GM19467 (cell line): Measurements from ENCODE around the gene TMEM203.

ENCODE experiments used
- ATAC-seq: cut with Tn5 transposase; IDR thresholded peaks from one replicate; pipeline ENCODE4 v1.9.1; 2021; ENCODE audit warnings: mild to moderate bottlenecking, moderate library complexity; ENCODE audit not compliant: unreplicated experiment

The TMEM203 gene

GRCh38 chr9:137167747-137168572 lies 37.5 kb downstream of the TMEM203 start:
- no peak for ATAC-seq

- ATAC-seq = no peak
These were observed 38.1 kb downstream of the TMEM203 start for GRCh38 chr9:137167277-137167746.

GRCh38 chr9:137166380-137167229 lies 38.8 kb downstream of the TMEM203 start:
- ATAC-seq = no peak

GRCh38 chr9:137165250-137165836 lies 40.1 kb downstream of the TMEM203 start:
- no peak for ATAC-seq

DNA sequence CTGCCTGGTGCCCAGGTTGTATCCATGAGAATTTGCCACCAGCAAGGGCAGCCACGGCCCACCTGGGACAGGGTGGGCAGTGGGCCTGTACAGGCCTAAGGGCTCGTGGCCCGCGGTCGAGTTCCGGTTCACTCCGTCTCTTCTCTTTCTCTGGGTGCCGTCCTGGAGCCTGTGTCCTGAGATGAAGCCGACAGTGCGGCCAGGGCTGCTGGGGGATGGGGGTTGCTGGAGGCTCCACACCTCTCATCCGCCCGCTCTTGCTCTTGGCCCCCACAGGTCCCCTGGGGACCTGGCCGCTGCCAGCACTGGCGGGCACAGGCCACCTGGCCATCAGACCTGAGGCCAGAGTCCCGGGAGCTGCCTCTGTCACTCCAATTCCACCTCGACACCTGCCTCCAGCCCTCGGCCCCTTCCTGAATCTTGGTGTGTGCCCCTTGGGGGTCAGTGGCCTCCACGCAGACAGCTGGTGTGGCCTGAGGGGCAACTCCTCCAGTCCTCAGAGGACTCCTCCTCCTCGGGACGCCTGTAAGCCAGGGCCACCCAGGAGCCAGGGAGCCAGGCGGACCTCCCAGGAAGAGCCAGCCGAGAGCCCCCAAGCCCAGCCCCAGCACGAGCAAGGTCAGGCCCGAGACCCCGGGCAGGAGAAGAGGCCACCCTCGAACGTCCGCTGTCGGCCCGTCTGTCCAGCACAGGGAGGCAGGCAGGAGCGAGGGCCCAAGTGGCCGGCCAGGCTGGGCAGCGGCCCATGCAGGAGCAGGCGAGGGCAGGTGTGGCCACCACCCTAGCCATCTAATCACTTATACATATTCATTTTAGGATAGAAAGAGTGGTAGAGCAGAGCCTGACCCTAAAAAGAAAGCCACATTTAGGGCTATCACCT lies 40.8 kb downstream of the TMEM203 start:
- ATAC-seq = no peak

GRCh38 chr9:137163805-137164204 lies 41.6 kb downstream of the TMEM203 start:
- no peak for ATAC-seq

DNA sequence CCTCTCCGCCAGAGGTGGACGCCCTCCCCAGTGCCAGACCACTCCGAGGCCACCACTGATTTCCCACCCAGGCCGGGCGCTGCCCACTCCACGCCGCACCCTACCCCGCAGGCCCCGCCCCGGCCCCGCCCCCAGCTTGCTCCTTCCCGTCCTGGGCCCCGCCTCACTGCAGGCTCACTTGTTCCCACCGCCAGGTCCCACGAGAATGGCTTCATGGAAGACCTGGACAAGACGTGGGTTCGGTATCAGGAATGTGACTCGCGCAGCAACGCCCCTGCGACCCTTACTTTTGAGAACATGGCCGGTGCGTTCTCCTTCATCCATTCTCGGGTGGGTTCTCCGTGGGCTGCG lies 42.1 kb downstream of the TMEM203 start:
- no peak for ATAC-seq

- ATAC-seq = no peak
These were observed 42.7 kb downstream of the TMEM203 start for GRCh38 chr9:137162505-137163364.

- ATAC-seq = no peak
These were observed 43.6 kb downstream of the TMEM203 start for GRCh38 chr9:137161558-137162486.

GRCh38 chr9:137160716-137161557 lies 44.5 kb downstream of the TMEM203 start:
- no peak for ATAC-seq

- ATAC-seq = no peak
These were observed 45.4 kb downstream of the TMEM203 start for GRCh38 chr9:137160054-137160425.

- ATAC-seq = no peak
These were observed 46.1 kb downstream of the TMEM203 start for GRCh38 chr9:137159105-137160053.

- no peak for ATAC-seq
These were observed 46.8 kb downstream of the TMEM203 start for GRCh38 chr9:137158625-137159024.

GRCh38 chr9:137157618-137158415 lies 47.6 kb downstream of the TMEM203 start:
- ATAC-seq = no peak

DNA sequence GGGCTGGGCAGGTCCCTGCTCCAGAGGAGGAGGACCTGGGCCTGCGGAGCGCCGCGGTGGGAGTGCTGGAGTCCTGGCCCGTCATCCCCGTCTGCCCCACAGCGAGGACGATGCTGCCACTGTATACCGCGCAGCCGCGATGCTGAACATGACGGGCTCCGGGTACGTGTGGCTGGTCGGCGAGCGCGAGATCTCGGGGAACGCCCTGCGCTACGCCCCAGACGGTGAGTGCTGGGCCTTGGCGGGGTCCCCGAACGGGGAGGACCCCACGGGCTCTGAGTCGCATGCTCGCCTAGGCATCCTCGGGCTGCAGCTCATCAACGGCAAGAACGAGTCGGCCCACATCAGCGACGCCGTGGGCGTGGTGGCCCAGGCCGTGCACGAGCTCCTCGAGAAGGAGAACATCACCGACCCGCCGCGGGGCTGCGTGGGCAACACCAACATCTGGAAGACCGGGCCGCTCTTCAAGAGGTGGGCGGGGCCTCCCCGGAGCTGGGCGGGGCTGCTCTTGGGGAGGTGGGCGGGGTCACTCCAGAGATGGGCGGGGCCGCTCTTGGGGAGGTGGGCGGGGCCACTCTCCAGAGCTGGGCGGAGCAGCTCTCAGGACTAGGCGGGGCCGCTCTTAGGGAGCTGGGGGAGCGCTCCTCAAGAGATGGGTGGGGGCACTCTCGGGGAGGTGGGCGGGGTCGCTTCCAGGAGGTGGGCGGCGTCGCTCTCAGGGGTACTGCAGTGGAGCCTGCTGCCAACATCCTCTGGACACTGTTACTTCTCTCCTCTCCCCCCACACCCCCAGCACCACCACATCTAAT lies 48.7 kb downstream of the TMEM203 start:
- ATAC-seq = no peak
